HCT116 (cell line): Measurements from ENCODE around the gene PRKG1. TPM values are rescaled to one million over a fixed set of nuclear protein-coding genes. Genes with fewer than 3 reads are reported as not detected.

ENCODE experiments used
- ATAC-seq: fragments of 200-7000 bp; cut with Tn5 transposase; 2 replicates; pipeline ENCODE4 v1.9.1; 2020; ENCODE audit warnings: mild to moderate bottlenecking, moderate library complexity
- BruUV-seq: library from RNA; stranded (reverse); fragments of 400-500 nt; replicated peaks from 2 replicates; lab custom pipeline; 2021; lab: Mats Ljungman, UMichigan
- CTCF ChIA-PET: fragments of 300-600 bp; sonication (Branson Sonifier 250); formaldehyde crosslinking; loops from one replicate; lab custom pipeline; 2021; ENCODE audit warnings: antibody characterized with exemption; lab: Charles Lee
- POLR2A ChIA-PET: fragments of 300-600, 350-600 bp; sonication (Branson Sonifier 250); formaldehyde crosslinking; loops from one replicate; lab custom pipeline; 2021; ENCODE audit warnings: antibody characterized with exemption; lab: Charles Lee
- RAD21 ChIA-PET, 2 experiments: fragments of 300-600 bp; sonication (Branson Sonifier 250); formaldehyde crosslinking; loops; one replicate each; lab custom pipeline; 2023; ENCODE audit warnings: low total read pairs in 2 of 2; ENCODE audit not compliant: uncharacterized antibody in 2 of 2, unreplicated experiment in 2 of 2, low non-redundant PET in 1 of 2; lab: Charles Lee
- DNase-seq: peaks from one replicate; pipeline ENCODE4 v3.0.0-alpha.2; 2010; ENCODE audit warnings: low read depth, low spot score
- H2AFZ ChIP-seq: fragments of 200-600 bp; shearing (Covaris generic), sonication (generic); 2 replicates; pipeline ENCODE4 v1.6.1; 2017; ENCODE audit warnings: low read depth, mixed run types, mixed read lengths, antibody characterized with exemption, low read length; ENCODE audit not compliant: poor library complexity, severe bottlenecking
- H3K27ac ChIP-seq: 2 replicates; pipeline ENCODE4 v1.5.1; 2012; ENCODE audit warnings: low read depth, low read length
- H3K27me3 ChIP-seq: fragments of 200-600 bp; sonication (generic); 2 replicates; pipeline ENCODE4 v1.6.1; 2016; ENCODE audit warnings: mixed run types, low read length, mixed read lengths; ENCODE audit not compliant: insufficient read depth
- H3K36me3 ChIP-seq, 2 experiments: fragments of 200-500 bp in 1 of 2; fragments of 200-600 bp in 1 of 2; sonication (Bioruptor generic) in 1 of 2; sonication (generic) in 1 of 2; 2 replicates each; pipeline versions ENCODE4 v1.5.1 to v1.6.1; 2014 to 2016; ENCODE audit warnings: low read length in 2 of 2, inconsistent platforms in 1 of 2, mixed read lengths in 1 of 2, mixed run types in 1 of 2; ENCODE audit not compliant: insufficient read depth in 2 of 2, control insufficient read depth in 1 of 2
- H3K4me1 ChIP-seq, 2 experiments: fragments of 200-600 bp in 1 of 2; sonication (generic) in 1 of 2; 2 replicates each; pipeline versions ENCODE4 v1.5.1 to v1.6.1; 2012 to 2017; ENCODE audit warnings: low read length in 2 of 2, inconsistent platforms in 1 of 2, mild to moderate bottlenecking in 1 of 2, mixed read lengths in 1 of 2, mixed run types in 1 of 2, moderate library complexity in 1 of 2; ENCODE audit not compliant: insufficient read depth in 2 of 2, control insufficient read depth in 1 of 2
- H3K4me2 ChIP-seq: fragments of 200-600 bp; sonication (generic); 2 replicates; pipeline ENCODE4 v1.6.1; 2017; ENCODE audit warnings: mixed run types, low read length, mixed read lengths
- H3K4me3 ChIP-seq, 2 experiments: fragments of 200-600 bp in 1 of 2; sonication (generic) in 1 of 2; replicated peaks in 1 of 2; 2 replicates each; pipeline ENCODE4 v1.5.1; 2011 to 2016; ENCODE audit warnings: low read length in 2 of 2, control low read depth in 1 of 2, low read depth in 1 of 2, mild to moderate bottlenecking in 1 of 2, mixed read lengths in 1 of 2, mixed run types in 1 of 2
- H3K79me2 ChIP-seq: fragments of 200-600 bp; sonication (generic); 2 replicates; pipeline ENCODE4 v1.6.1; 2017; ENCODE audit warnings: mild to moderate bottlenecking, mixed run types, low read length, moderate library complexity, mixed read lengths; ENCODE audit not compliant: insufficient read depth
- H3K9ac ChIP-seq: fragments of 200-600 bp; sonication (generic); 2 replicates; pipeline ENCODE4 v1.6.1; 2016; ENCODE audit warnings: low read length, mixed read lengths
- H3K9me2 ChIP-seq: fragments of 200-600 bp; sonication (generic), shearing (Covaris generic); 2 replicates; pipeline ENCODE4 v1.6.1; 2017; ENCODE audit warnings: mixed run types, mild to moderate bottlenecking, moderate library complexity; ENCODE audit not compliant: insufficient read depth
- H3K9me3 ChIP-seq, 2 experiments: fragments of 200-500 bp in 1 of 2; fragments of 200-600 bp in 1 of 2; sonication (Bioruptor generic) in 1 of 2; sonication (generic) in 1 of 2; 2 replicates each; pipeline ENCODE4 v1.6.1; 2014 to 2017; ENCODE audit warnings: low read length in 2 of 2, mixed read lengths in 2 of 2, inconsistent platforms in 1 of 2, low read depth in 1 of 2, mild to moderate bottlenecking in 1 of 2, mixed run types in 1 of 2, moderate library complexity in 1 of 2; ENCODE audit not compliant: control insufficient read depth in 1 of 2, insufficient read depth in 1 of 2
- H4K20me1 ChIP-seq: fragments of 200-600 bp; sonication (generic), shearing (Covaris generic); 2 replicates; pipeline ENCODE4 v1.6.1; 2017; ENCODE audit warnings: mixed run types, mild to moderate bottlenecking, moderate library complexity; ENCODE audit not compliant: insufficient read depth
- EZH2phosphoT487 ChIP-seq: fragments of 200-600 bp; IDR thresholded peaks from 2 replicates; pipeline ENCODE4 v1.6.1; 2018; ENCODE audit warnings: antibody characterized with exemption, borderline replicate concordance
- intact Hi-C: fragments of 100-400 bp; cut with micrococcal nuclease; formaldehyde crosslinking; loops from 2 replicates; pipeline ENCODE4 v1.10.0; 2022
- total RNA-seq: library from RNA; stranded (reverse); gene quantifications from one replicate; pipeline ENCODE4 v1.2.1, GENCODE V29; 2021; ENCODE audit not compliant: unreplicated experiment
- TF ChIP-seq, protein P1 (sequence below): IDR thresholded peaks from 2 replicates; pipeline ENCODE4 v1.6.1; 2011; ENCODE audit warnings: mild to moderate bottlenecking, low read length, moderate library complexity; ENCODE audit not compliant: insufficient replicate concordance; ENCODE audit errors: extremely low read depth

The PRKG1 gene
- total RNA-seq, 1 experiment from 2014 or later = 1.4 TPM

DNA sequence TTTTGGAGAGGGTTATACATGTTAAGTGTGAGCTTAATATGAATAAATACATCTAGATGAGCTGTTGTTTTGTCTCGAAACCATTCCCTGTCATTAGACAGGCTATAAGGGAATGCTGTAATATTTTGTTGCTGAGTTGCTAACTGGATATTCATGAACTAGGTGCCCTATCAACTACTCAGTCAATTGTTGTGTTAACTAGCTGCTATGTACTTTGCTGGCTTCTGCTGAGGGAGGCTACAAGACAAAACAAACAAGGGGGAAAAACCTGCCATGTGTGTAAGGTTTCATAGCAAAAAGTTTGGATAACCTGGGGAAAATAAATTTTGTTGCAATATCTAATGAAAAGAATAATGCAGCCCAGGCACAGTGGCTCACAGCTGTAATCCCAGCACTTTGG is 514.7 kb downstream of the PRKG1 start:
- no peaks in the 10 kb centered on the region for H3K36me3 ChIP-seq
- no peak for TF ChIP-seq EZH2phosphoT487
- TF ChIP-seq, all 23 proteins: peak for 0
- POLR2A ChIA-PET = no interaction called here
- Histone ChIP-seq H3K4me2 (no peak overlapping the region), H3K4me1 (no peaks in the 10 kb centered on the region), H3K79me2 (no peaks in the 10 kb centered on the region), H3K9ac (no peak overlapping the region), H4K20me1 (no peaks in the 10 kb centered on the region), H3K27me3 (peaks cover 17% of the 10 kb centered on the region), H3K9me2 (no peaks in the 10 kb centered on the region), H3K27ac (no peak overlapping the region), H3K9me3 (no peaks in the 10 kb centered on the region), H3K4me3 (no peak overlapping the region), H2AFZ (no peak overlapping the region)
- no TSS peak for BruUV-seq
- intact Hi-C loops = no loop called here
- ATAC-seq = no peak
- RAD21 ChIA-PET = no interaction called here
- CTCF ChIA-PET = no interaction called here
- no peak for DNase-seq

DNA sequence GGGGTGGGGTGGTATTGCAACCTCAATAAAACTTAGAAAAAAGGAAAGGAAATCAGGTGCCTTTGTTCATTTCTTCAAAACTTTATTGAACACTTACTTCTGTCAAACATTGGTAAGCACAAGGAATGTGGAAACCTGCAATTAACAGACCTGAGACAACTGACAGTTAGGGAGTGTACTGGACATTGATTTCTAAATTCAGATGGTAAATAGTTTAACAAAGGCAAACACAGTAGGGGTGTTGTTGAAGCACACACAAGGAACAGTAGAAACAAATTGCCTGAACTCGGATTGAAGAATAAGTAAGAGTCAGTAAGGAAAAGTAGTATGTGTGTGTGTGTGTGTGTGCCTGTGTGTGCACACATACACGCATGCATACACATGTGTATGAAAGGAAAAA is 516.5 kb downstream of the PRKG1 start:
- H3K27ac ChIP-seq = no peak overlapping the region
- no peak overlapping the region for H3K4me3 ChIP-seq
- H4K20me1 ChIP-seq = no peaks in the 10 kb centered on the region
- H3K9me3 ChIP-seq = no peaks in the 10 kb centered on the region
- no peak for ATAC-seq
- peaks cover 13% of the 10 kb centered on the region for H3K27me3 ChIP-seq
- DNase-seq = no peak
- H3K4me2 ChIP-seq = no peak overlapping the region
- no peaks in the 10 kb centered on the region for H3K4me1 ChIP-seq
- ChIA-PET RAD21 (no interaction called here), POLR2A (no interaction called here), CTCF (no interaction called here)
- no peaks in the 10 kb centered on the region for H3K36me3 ChIP-seq
- TF ChIP-seq, protein P1, sequence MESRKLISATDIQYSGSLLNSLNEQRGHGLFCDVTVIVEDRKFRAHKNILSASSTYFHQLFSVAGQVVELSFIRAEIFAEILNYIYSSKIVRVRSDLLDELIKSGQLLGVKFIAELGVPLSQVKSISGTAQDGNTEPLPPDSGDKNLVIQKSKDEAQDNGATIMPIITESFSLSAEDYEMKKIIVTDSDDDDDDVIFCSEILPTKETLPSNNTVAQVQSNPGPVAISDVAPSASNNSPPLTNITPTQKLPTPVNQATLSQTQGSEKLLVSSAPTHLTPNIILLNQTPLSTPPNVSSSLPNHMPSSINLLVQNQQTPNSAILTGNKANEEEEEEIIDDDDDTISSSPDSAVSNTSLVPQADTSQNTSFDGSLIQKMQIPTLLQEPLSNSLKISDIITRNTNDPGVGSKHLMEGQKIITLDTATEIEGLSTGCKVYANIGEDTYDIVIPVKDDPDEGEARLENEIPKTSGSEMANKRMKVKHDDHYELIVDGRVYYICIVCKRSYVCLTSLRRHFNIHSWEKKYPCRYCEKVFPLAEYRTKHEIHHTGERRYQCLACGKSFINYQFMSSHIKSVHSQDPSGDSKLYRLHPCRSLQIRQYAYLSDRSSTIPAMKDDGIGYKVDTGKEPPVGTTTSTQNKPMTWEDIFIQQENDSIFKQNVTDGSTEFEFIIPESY = no peak
- no peak overlapping the region for H3K9ac ChIP-seq
- no peaks in the 10 kb centered on the region for H3K9me2 ChIP-seq
- H3K79me2 ChIP-seq = no peaks in the 10 kb centered on the region
- no TSS peak for BruUV-seq
- intact Hi-C loops = no loop called here
- H2AFZ ChIP-seq = no peak overlapping the region
